Neutrophil (primary cell): Measurements from ENCODE around the gene RNPS1.

Source experiments
- H3K27ac ChIP-seq: fragments of 200-600 bp; sonication (generic); 2 replicates; pipeline ENCODE4 v1.5.1; 2016; ENCODE audit warnings: mild to moderate bottlenecking, moderate library complexity
- H3K27me3 ChIP-seq: fragments of 200-600 bp; sonication (generic); 2 replicates; pipeline ENCODE4 v1.6.0; 2016; ENCODE audit warnings: mild to moderate bottlenecking
- H3K36me3 ChIP-seq: fragments of 200-600 bp; sonication (generic); 2 replicates; pipeline ENCODE4 v1.5.1; 2017
- H3K4me1 ChIP-seq, 2 experiments: fragments of 200-600 bp in 1 of 2; sonication (generic) in 1 of 2; 1 replicate in 1 of 2; 2 replicates in 1 of 2; pipeline versions ENCODE4 v1.5.1 to v1.6.1; 2013 to 2016; ENCODE audit warnings: low read depth in 1 of 2, low read length in 1 of 2, mild to moderate bottlenecking in 1 of 2, moderate library complexity in 1 of 2; ENCODE audit not compliant: control insufficient read depth in 1 of 2, insufficient read depth in 1 of 2
- H3K4me3 ChIP-seq, 2 experiments: fragments of 200-600 bp in 1 of 2; sonication (generic) in 1 of 2; 1 replicate in 1 of 2; 2 replicates in 1 of 2; pipeline ENCODE4 v1.5.1; 2013 to 2016; ENCODE audit warnings: low read depth in 1 of 2, low read length in 1 of 2, mild to moderate bottlenecking in 1 of 2, moderate library complexity in 1 of 2
- H3K9me3 ChIP-seq: fragments of 200-600 bp; sonication (generic); 2 replicates; pipeline ENCODE4 v1.5.1; 2016
- TF ChIP-seq, protein P1 (sequence below): fragments of 200-600 bp; sonication (generic); IDR thresholded peaks from 2 replicates; pipeline ENCODE4 v1.5.1; 2016; ENCODE audit warnings: antibody characterized with exemption

The RNPS1 gene

DNA sequence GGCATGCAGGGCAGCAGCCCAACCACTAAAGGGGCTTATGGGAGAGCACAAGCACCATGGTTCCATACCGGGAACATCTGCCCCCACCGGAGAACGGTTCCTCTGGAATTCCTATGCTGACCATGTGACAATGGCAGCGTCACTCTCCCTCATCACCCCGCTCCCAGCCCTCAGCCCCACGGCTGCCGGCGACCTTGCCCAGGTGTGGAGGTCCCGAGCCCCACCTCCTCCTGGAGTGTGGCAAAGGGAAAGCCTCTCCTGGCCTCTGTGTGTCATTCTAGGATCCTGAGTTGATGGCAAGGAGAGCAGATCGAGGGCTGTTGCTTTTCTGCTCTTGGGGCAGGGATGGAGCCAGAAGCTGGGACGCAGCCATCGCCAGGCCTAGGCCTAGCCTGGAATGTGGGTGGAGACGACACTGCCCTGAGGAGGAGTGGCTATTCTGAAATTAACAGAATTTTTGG, 17.8 kb upstream of the RNPS1 start:
- Histone ChIP-seq H3K4me1 (no peaks in the 10 kb centered on the region), H3K27me3 (no peaks in the 10 kb centered on the region), H3K36me3 (no peaks in the 10 kb centered on the region), H3K9me3 (no peaks in the 10 kb centered on the region), H3K27ac (no peak overlapping the region), H3K4me3 (no peak overlapping the region)
- TF ChIP-seq, protein P1, sequence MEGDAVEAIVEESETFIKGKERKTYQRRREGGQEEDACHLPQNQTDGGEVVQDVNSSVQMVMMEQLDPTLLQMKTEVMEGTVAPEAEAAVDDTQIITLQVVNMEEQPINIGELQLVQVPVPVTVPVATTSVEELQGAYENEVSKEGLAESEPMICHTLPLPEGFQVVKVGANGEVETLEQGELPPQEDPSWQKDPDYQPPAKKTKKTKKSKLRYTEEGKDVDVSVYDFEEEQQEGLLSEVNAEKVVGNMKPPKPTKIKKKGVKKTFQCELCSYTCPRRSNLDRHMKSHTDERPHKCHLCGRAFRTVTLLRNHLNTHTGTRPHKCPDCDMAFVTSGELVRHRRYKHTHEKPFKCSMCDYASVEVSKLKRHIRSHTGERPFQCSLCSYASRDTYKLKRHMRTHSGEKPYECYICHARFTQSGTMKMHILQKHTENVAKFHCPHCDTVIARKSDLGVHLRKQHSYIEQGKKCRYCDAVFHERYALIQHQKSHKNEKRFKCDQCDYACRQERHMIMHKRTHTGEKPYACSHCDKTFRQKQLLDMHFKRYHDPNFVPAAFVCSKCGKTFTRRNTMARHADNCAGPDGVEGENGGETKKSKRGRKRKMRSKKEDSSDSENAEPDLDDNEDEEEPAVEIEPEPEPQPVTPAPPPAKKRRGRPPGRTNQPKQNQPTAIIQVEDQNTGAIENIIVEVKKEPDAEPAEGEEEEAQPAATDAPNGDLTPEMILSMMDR = no peak

DNA sequence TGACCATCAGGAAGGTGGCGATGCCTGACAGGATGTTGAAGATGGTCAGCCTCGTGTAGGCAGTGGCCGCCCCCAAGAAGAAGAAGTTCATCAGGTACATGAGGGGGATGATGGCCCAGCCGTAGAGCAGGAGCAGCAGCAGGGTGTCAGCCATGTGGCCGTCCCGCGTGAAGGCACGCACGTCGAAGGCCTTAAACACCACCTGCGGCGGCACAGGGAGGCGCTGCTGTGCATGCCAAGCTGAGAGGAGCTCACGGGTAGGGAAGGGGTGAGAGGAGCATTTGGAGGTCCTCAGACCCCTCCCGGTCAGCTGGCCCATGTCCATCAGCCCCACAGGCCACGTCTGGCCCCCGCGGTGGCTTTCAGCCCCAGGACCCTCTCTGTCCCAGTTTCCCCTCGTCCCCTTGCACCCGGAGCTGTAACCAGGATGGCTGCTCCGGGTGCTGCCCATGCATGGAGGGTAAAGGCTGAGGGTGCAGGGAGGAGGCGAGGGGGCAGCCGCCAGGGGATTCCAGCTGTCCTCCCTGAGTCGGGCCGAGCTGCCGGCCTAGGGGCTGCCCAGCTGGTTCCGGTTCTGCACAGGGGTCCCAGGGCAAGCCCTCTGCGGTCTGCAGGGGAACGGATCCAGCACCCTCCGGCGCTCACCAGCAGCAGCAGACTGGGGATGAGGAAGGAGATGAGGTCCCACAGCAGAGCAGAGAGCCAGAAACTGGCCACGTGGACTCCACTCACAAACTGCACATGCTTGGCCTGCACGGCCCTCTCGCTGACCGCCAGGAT, 17.1 kb upstream of the RNPS1 start:
- no peaks in the 10 kb centered on the region for H3K27me3 ChIP-seq
- TF ChIP-seq, protein P1 = no peak

DNA sequence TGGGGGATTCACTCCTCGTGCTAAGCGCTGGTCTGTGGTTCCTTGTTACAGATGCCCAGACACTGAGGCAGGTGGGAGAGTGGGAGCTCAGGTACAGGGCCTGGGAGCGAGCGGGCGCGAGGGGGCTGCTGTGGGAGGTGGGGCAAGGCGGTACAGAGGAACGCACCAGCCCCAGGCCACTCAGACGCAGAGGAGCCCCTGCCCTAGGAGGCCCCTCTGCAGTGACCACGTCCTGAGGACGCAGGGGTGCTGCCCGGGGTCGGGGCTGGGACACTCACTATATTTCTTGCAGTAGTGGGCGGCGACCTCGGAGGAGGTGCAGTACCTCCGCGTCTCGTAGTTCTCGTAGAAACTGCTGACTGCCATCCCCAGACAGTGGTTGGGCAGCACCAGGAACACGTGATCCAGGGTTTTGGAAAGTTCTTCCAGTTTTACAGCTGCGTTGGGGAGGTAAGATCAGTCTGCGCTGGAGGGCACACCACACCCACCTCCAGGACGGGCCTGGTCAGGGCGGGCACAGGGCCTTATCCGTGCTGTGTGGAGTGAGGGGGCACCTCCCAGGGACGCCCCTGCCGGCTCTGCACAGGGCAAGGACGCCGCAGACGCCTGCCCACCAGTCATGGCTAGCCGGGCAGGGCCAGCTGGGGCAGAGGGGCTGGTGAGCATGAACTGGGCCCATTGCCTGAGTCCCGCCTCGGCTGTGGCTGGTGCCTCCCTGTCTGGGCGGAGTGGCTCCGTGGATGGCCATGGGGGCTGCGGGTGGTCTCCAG, 16.3 kb upstream of the RNPS1 start:
- no peak overlapping the region for H3K27ac ChIP-seq
- TF ChIP-seq, protein P1 = no peak
- no peaks in the 10 kb centered on the region for H3K9me3 ChIP-seq
- no peaks in the 10 kb centered on the region for H3K36me3 ChIP-seq
- no peaks in the 10 kb centered on the region for H3K4me1 ChIP-seq
- H3K27me3 ChIP-seq = no peaks in the 10 kb centered on the region
- H3K4me3 ChIP-seq = no peak overlapping the region

More for the DNA sequence above, 17.1 kb upstream of the RNPS1 start:
- H3K27ac ChIP-seq = no peak overlapping the region
- no peaks in the 10 kb centered on the region for H3K9me3 ChIP-seq
- no peaks in the 10 kb centered on the region for H3K4me1 ChIP-seq
- no peaks in the 10 kb centered on the region for H3K36me3 ChIP-seq
- no peak overlapping the region for H3K4me3 ChIP-seq

DNA sequence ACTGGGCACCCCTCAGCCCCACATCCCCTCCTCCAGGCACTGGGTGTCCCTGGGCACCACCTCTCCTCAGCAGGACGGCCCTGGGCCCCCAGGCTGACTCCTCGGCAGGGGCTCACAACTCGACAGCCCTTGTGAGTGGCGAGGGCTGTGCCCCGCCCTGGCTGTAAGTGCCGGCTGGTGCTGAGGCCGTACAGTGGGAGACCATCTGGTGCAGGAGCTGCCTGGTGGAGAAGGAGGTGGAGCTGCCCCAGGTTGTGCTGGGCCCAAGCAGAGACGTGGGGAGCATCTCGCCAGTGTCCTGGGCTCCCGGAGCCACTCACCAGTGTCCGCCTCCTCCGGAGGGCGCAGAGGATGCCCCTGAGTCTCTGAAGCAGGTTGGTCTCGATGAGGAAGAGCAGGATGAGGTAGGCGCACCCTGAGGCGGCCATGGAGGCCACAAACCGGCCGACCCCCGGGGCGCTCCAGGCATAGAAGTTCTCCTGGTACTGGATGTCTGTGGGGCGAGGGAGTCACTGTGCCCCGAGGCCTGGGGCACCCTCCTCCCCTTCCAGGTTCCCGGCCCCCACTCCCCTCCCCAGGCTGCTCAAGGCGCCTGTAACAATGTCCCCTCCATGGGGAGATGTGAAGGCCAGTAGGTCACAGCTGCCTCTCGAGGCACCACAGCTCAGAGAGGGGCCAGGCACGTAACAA, 15.1 kb upstream of the RNPS1 start:
- TF ChIP-seq, protein P1 = no peak
- no peaks in the 10 kb centered on the region for H3K36me3 ChIP-seq

DNA sequence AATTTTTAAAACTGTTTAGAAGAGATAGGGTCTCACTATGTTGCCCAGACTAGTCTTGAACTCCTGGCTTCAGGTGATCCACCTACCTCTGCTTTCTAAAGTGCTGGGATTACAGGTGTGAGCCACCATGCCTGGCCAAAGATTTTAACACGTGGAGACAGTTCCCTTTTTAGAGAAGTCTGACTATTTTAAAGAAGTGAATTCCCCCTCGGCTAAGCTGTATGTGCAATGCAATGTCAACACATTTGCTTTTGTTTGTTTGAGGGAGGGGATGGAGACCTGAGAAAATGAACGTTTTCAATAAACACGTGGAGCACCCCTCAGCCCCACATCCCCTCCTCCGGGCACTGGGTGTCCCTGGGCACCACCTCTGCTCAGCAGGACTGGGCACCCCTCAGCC, 14.3 kb upstream of the RNPS1 start:
- Histone ChIP-seq H3K27me3 (no peaks in the 10 kb centered on the region), H3K9me3 (no peaks in the 10 kb centered on the region), H3K4me3 (no peak overlapping the region), H3K27ac (no peak overlapping the region), H3K36me3 (no peaks in the 10 kb centered on the region), H3K4me1 (no peaks in the 10 kb centered on the region)
- TF ChIP-seq, protein P1 = no peak

More for the DNA sequence above, 15.1 kb upstream of the RNPS1 start:
- Histone ChIP-seq H3K27ac (no peak overlapping the region), H3K9me3 (no peaks in the 10 kb centered on the region), H3K4me3 (no peak overlapping the region), H3K4me1 (no peaks in the 10 kb centered on the region), H3K27me3 (no peaks in the 10 kb centered on the region)
